GM12801 (cell line): Measurements from ENCODE around the gene MAP2K7.

ENCODE experiments used
- TF ChIP-seq, protein P1 (sequence below): IDR thresholded peaks from one replicate; pipeline ENCODE4 v1.5.1; 2011; ENCODE audit warnings: control low read depth; ENCODE audit not compliant: insufficient read length; ENCODE audit errors: extremely low read depth

The MAP2K7 gene

GRCh38 chr19:7874897-7875273 is 28.8 kb upstream of the MAP2K7 start:
- TF ChIP-seq, protein P1, sequence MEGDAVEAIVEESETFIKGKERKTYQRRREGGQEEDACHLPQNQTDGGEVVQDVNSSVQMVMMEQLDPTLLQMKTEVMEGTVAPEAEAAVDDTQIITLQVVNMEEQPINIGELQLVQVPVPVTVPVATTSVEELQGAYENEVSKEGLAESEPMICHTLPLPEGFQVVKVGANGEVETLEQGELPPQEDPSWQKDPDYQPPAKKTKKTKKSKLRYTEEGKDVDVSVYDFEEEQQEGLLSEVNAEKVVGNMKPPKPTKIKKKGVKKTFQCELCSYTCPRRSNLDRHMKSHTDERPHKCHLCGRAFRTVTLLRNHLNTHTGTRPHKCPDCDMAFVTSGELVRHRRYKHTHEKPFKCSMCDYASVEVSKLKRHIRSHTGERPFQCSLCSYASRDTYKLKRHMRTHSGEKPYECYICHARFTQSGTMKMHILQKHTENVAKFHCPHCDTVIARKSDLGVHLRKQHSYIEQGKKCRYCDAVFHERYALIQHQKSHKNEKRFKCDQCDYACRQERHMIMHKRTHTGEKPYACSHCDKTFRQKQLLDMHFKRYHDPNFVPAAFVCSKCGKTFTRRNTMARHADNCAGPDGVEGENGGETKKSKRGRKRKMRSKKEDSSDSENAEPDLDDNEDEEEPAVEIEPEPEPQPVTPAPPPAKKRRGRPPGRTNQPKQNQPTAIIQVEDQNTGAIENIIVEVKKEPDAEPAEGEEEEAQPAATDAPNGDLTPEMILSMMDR, result no peak

DNA sequence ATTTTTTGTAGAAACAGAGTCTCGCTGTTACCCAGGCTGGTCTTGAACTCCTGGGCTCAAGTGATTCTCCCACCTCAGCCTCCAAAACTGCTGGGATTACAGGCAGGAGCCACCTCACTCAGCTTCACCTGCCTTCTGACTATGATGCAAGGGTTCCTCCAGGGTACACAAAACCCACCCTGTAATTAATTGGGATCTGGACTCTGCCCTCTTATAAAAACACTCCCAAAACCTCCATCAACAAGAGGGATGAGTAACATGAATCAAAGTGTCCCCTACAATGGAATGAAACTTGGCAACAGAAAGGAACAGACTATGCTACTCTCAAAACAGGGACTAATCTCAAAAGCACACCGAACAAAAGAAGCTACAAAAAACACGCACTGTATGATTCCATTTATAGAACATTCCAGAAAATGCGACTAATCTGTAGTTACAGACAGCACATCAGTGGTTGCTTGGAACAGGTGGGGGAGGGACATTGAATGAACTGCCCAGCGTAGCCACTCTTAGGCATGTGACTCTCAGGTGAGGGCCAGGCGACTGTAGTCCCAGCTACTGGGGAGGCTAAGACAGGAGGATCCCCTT is 26.3 kb upstream of the MAP2K7 start:
- TF ChIP-seq, protein P1, result no peak

GRCh38 chr19:7879111-7879807 is 24.4 kb upstream of the MAP2K7 start:
- TF ChIP-seq, protein P1, result no peak

- TF ChIP-seq, protein P1, result no peak
Observed at GRCh38 chr19:7879836-7880235, 23.8 kb upstream of the MAP2K7 start.

- TF ChIP-seq, protein P1, result no peak
Observed at GRCh38 chr19:7881910-7882309, 21.8 kb upstream of the MAP2K7 start.

DNA sequence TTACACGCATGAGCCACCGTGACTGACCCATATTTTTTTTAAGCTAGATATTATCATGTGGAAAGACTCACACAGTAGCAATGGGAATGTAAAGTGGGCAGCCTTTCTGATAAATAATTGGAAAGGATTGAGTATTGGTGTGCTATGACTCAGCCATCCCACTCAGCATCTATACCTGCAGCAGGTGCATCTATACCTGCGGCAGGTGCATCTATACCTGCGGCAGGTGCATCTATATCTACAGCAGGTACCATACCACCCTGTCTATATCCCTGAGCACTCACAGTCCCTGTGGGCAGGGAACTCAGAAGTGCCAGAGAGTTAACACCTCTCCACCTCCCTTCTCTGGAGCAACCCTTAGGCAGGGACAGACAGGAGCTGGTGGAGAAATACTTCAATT is 20.6 kb upstream of the MAP2K7 start:
- TF ChIP-seq, protein P1, result no peak

DNA sequence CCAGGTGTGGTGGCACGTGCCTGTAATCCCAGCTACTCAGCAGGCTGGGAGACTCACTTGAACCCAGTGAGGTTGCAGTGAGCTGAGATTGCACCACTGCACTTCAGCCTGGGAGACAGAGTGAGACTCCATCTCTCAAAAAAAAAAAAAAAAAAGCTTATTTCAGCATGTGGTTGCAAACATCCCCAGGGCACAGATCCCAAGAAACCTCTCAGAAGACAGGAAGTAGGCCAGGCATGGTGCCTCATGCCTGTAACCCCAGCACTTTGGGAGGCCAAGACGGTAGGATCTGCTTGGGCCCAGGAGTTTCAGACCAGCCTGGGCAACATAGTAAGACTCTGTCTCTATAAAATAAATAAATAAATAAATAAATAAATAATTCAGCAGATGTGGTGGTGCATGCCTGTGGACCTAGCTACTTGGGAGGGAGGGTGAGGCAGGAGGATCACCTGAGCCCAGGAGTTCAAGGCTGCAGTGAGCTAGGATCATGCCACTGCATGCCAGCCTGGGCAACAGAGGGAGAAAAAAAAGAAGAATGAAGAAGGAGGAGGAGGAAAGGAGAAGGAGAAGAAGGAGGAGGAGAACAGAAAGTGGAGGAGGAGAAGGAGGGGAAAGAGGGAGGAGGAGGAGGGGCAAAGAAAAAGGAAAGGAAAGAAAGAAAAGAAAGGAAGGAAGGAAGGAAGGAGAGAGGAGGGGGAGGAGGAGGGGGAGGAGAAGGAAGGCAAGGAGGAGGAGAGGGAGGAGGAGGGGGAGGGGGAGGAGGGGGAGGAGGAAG is 19.7 kb upstream of the MAP2K7 start:
- TF ChIP-seq, protein P1, result no peak
